Skin of body (tissue), 2 donors: ENCODE data around the gene DAPK1. TPM values are rescaled to one million over a fixed set of nuclear protein-coding genes. Genes with fewer than 3 reads are reported as not detected.
A peak's percentile ranks its signal among the peaks of the same experiment; 100 is the strongest.

Source experiments
- DNase-seq: peaks from one replicate; lab custom pipeline; 2025; lab: John Stamatoyannopoulos, UW
- total RNA-seq: library from RNA; depleted of rRNA; stranded (reverse); fragments of >200 nt; gene quantifications from one replicate; pipeline ENCODE4 v1.2.3, GENCODE V29; 2014

The DAPK1 gene
- total RNA-seq, 1 donor from 2014 or later, result 29.0 TPM

- DNase-seq, result no peak
Observed at GRCh38 chr9:87708546-87708945, 210.9 kb downstream of the DAPK1 start.

GRCh38 chr9:87708986-87709728, 211.5 kb downstream of the DAPK1 start:
- no peak for DNase-seq

- no peak for DNase-seq
Observed at GRCh38 chr9:87710443-87710842, 212.8 kb downstream of the DAPK1 start.

- DNase-seq, result no peak
Observed at GRCh38 chr9:87711857-87712800, 214.5 kb downstream of the DAPK1 start.

GRCh38 chr9:87712801-87713277, 215.2 kb downstream of the DAPK1 start:
- no peak for DNase-seq

GRCh38 chr9:87713278-87713987, 215.8 kb downstream of the DAPK1 start:
- DNase-seq, result peak; percentile 42

GRCh38 chr9:87713988-87714330, 216.3 kb downstream of the DAPK1 start:
- DNase-seq, result peak; percentile 16

GRCh38 chr9:87714819-87715218, 217.2 kb downstream of the DAPK1 start:
- DNase-seq, result peak; percentile 9

- no peak for DNase-seq
Observed at GRCh38 chr9:87716141-87716540, 218.5 kb downstream of the DAPK1 start.

- DNase-seq, result no peak
Observed at GRCh38 chr9:87717456-87717855, 219.8 kb downstream of the DAPK1 start.

- DNase-seq, result no peak
Observed at GRCh38 chr9:87718231-87718630, 220.6 kb downstream of the DAPK1 start.

- no peak for DNase-seq
Observed at GRCh38 chr9:87718852-87719612, 221.4 kb downstream of the DAPK1 start.

GRCh38 chr9:87720173-87720572, 222.5 kb downstream of the DAPK1 start:
- DNase-seq, result no peak

- DNase-seq, result no peak
Observed at GRCh38 chr9:87722393-87723088, 224.9 kb downstream of the DAPK1 start.

GRCh38 chr9:87725356-87725899, 227.8 kb downstream of the DAPK1 start:
- peak; percentile 27 for DNase-seq

- peak; percentile 59 for DNase-seq
Observed at GRCh38 chr9:87725900-87726709, 228.4 kb downstream of the DAPK1 start, which contains the start of gene CTSL. TSS of gene CTSL (plus strand) at chr9:87726119. CDS start at chr9:87727604, 1,485 bp downstream.

- no peak for DNase-seq
Observed at GRCh38 chr9:87729246-87729645, 231.6 kb downstream of the DAPK1 start.

GRCh38 chr9:87731321-87731720, 233.7 kb downstream of the DAPK1 start:
- DNase-seq, result no peak

GRCh38 chr9:87732344-87732743, 234.7 kb downstream of the DAPK1 start:
- no peak for DNase-seq
